ENCODE results near the gene CLNK.

GRCh38 chr4:10565166-10565780, 119.3 kb downstream of the CLNK start:
- TF ChIP-seq CTCF (conservative IDR thresholded peaks at IDR 0.05; ENCODE audit: low read length) (no peak), EZH2phosphoT487 (IDR thresholded peaks at IDR 0.05; ENCODE audit: borderline replicate concordance, low read depth, low read length) (no peak)

All from OCI-LY7 (cell line).